K562 (cell line): ENCODE measurements around the gene MYCN.

ENCODE experiments used
- BRCA1 ChIP-seq, 2 experiments: fragments of 450-650 bp in 1 of 2; sonication (generic) in 1 of 2; formaldehyde crosslinking in 1 of 2; IDR thresholded peaks; 2 replicates each; pipeline versions ENCODE4 v1.5.0 to v1.6.1; 2017 to 2020; ENCODE audit warnings: mild to moderate bottlenecking in 1 of 2, missing genetic modification reagents in 1 of 2
- EP300 ChIP-seq: IDR thresholded peaks from 2 replicates; pipeline ENCODE4 v1.6.1; 2012; ENCODE audit warnings: low read length, improper control_type of control experiment
- ETS1 ChIP-seq: conservative IDR thresholded peaks from 2 replicates; pipeline ENCODE4 v1.6.1; 2011; ENCODE audit warnings: low read depth, mild to moderate bottlenecking, low read length; ENCODE audit not compliant: control insufficient read depth
- KDM5B ChIP-seq: fragments of 200-600 bp; sonication (generic); IDR thresholded peaks from 2 replicates; pipeline ENCODE4 v1.6.1; 2012; ENCODE audit warnings: low read depth, mild to moderate bottlenecking, moderate library complexity, low read length, control low read depth, inconsistent platforms; ENCODE audit not compliant: insufficient replicate concordance
- NR1H2 ChIP-seq: sonication (generic); formaldehyde crosslinking; IDR thresholded peaks from 2 replicates; pipeline ENCODE4 v1.4.0; 2020; ENCODE audit warnings: mild to moderate bottlenecking, missing genetic modification reagents
- PHF21A ChIP-seq: fragments of 450-650 bp; IDR thresholded peaks from 2 replicates; pipeline ENCODE4 v1.6.1; 2017; ENCODE audit warnings: low read depth, borderline replicate concordance
- RUNX1 ChIP-seq: sonication (generic); IDR thresholded peaks from 2 replicates; pipeline ENCODE4 v1.6.1; 2016; ENCODE audit warnings: antibody characterized with exemption, low read depth
- SLC30A9 ChIP-seq: fragments of 250-450 bp; sonication (Bioruptor Pico); IDR thresholded peaks from 2 replicates; pipeline ENCODE4 v1.8.0; 2022; ENCODE audit warnings: mild to moderate bottlenecking, moderate library complexity
- SRSF7 ChIP-seq: fragments of 200-400 bp; formaldehyde crosslinking; optimal IDR thresholded peaks from 2 replicates; pipeline ENCODE3; 2017; ENCODE audit warnings: mild to moderate bottlenecking, low read depth, low read length
- U2AF2 ChIP-seq: fragments of 200-400 bp; formaldehyde crosslinking; optimal IDR thresholded peaks from 2 replicates; pipeline ENCODE3; 2017; ENCODE audit warnings: low read depth, mild to moderate bottlenecking, low read length
- TF ChIP-seq, protein P1 (sequence below), 3 experiments: IDR thresholded peaks in 2 of 3; conservative IDR thresholded peaks in 1 of 3; 2 replicates each; pipeline ENCODE4 v1.5.1; 2011 to 2012; ENCODE audit warnings: low read length in 3 of 3, mild to moderate bottlenecking in 3 of 3, control low read depth in 2 of 3, improper control_type of control experiment in 1 of 3, inconsistent platforms in 1 of 3, low read depth in 1 of 3, mixed read lengths in 1 of 3, moderate library complexity in 1 of 3; ENCODE audit not compliant: insufficient read depth in 2 of 3
- TF ChIP-seq, protein P2 (sequence below), 2 experiments: fragments of 450-650 bp; formaldehyde crosslinking in 1 of 2; IDR thresholded peaks; 2 replicates each; pipeline versions ENCODE4 v1.4.0 to v1.6.1; 2014 to 2020; ENCODE audit warnings: mild to moderate bottlenecking in 2 of 2, borderline replicate concordance in 1 of 2, low read depth in 1 of 2
- TF ChIP-seq, protein P3 (sequence below), 2 experiments: fragments of 450-650 bp in 1 of 2; sonication (generic) in 1 of 2; formaldehyde crosslinking; conservative IDR thresholded peaks; 2 replicates each; pipeline versions ENCODE4 v1.4.0 to v1.8.1; 2020 to 2022; ENCODE audit warnings: mild to moderate bottlenecking in 1 of 2, missing genetic modification reagents in 1 of 2

DNA sequence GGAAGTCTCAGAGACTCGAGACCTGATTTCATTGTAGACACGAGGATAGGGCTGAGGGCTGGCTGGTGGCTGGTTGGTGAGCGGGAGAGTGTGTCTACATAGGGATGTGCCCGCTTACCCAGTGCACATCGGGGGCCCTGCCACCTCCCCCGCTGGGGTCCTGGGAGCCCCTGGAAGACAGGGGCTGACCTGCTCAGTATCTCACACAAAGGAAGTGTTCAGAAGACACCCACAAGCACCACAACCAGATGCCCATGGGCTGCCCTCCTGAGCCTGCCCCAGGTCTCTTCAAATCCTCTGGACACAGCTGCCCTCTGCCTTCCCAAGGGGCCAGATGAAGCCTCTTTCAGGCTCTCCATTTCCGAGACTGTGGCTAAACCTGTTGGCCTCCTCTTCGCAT is 43.1 kb downstream of the MYCN start:
- no peak for TF ChIP-seq KDM5B
- no peak for TF ChIP-seq NR1H2 (CRISPR knock-in tag)
- no peak for TF ChIP-seq PHF21A
- no peak for TF ChIP-seq EP300
- TF ChIP-seq, protein P1, sequence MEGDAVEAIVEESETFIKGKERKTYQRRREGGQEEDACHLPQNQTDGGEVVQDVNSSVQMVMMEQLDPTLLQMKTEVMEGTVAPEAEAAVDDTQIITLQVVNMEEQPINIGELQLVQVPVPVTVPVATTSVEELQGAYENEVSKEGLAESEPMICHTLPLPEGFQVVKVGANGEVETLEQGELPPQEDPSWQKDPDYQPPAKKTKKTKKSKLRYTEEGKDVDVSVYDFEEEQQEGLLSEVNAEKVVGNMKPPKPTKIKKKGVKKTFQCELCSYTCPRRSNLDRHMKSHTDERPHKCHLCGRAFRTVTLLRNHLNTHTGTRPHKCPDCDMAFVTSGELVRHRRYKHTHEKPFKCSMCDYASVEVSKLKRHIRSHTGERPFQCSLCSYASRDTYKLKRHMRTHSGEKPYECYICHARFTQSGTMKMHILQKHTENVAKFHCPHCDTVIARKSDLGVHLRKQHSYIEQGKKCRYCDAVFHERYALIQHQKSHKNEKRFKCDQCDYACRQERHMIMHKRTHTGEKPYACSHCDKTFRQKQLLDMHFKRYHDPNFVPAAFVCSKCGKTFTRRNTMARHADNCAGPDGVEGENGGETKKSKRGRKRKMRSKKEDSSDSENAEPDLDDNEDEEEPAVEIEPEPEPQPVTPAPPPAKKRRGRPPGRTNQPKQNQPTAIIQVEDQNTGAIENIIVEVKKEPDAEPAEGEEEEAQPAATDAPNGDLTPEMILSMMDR (IDR thresholded peaks at IDR 0.05 in 2 of 3, conservative IDR thresholded peaks at IDR 0.05 in 1 of 3; ENCODE audit: insufficient read depth in 2 of 3, low read depth in 1 of 3, low read length in 3 of 3), result no peak
- TF ChIP-seq U2AF2, result no peak
- TF ChIP-seq, protein P2, sequence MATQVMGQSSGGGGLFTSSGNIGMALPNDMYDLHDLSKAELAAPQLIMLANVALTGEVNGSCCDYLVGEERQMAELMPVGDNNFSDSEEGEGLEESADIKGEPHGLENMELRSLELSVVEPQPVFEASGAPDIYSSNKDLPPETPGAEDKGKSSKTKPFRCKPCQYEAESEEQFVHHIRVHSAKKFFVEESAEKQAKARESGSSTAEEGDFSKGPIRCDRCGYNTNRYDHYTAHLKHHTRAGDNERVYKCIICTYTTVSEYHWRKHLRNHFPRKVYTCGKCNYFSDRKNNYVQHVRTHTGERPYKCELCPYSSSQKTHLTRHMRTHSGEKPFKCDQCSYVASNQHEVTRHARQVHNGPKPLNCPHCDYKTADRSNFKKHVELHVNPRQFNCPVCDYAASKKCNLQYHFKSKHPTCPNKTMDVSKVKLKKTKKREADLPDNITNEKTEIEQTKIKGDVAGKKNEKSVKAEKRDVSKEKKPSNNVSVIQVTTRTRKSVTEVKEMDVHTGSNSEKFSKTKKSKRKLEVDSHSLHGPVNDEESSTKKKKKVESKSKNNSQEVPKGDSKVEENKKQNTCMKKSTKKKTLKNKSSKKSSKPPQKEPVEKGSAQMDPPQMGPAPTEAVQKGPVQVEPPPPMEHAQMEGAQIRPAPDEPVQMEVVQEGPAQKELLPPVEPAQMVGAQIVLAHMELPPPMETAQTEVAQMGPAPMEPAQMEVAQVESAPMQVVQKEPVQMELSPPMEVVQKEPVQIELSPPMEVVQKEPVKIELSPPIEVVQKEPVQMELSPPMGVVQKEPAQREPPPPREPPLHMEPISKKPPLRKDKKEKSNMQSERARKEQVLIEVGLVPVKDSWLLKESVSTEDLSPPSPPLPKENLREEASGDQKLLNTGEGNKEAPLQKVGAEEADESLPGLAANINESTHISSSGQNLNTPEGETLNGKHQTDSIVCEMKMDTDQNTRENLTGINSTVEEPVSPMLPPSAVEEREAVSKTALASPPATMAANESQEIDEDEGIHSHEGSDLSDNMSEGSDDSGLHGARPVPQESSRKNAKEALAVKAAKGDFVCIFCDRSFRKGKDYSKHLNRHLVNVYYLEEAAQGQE (IDR thresholded peaks at IDR 0.05; ENCODE audit: borderline replicate concordance), result no peak
- TF ChIP-seq, protein P2 (CRISPR knock-in tag; IDR thresholded peaks at IDR 0.05; ENCODE audit: low read depth), result no peak
- no peak for TF ChIP-seq RUNX1
- TF ChIP-seq, protein P3, sequence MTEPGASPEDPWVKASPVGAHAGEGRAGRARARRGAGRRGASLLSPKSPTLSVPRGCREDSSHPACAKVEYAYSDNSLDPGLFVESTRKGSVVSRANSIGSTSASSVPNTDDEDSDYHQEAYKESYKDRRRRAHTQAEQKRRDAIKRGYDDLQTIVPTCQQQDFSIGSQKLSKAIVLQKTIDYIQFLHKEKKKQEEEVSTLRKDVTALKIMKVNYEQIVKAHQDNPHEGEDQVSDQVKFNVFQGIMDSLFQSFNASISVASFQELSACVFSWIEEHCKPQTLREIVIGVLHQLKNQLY (CRISPR knock-in tag; conservative IDR thresholded peaks at IDR 0.05), result no peak
- no peak for TF ChIP-seq ETS1
- no peak for TF ChIP-seq BRCA1 (IDR thresholded peaks at IDR 0.05)
- TF ChIP-seq BRCA1 (CRISPR knock-in tag; IDR thresholded peaks at IDR 0.05), result no peak
- no peak for TF ChIP-seq SLC30A9 (CRISPR knock-in tag)
- TF ChIP-seq SRSF7, result no peak
